HUES48 (cell line): ENCODE measurements around the gene CAPN2.

ENCODE experiments used
- H3K27ac ChIP-seq: one replicate; pipeline ENCODE4 v1.7.0; 2013; ENCODE audit warnings: low read depth, low read length, inconsistent platforms
- H3K27me3 ChIP-seq: 2 replicates; pipeline ENCODE4 v1.6.1; 2013; ENCODE audit warnings: mild to moderate bottlenecking, low read length; ENCODE audit not compliant: control insufficient read depth, insufficient read depth
- H3K36me3 ChIP-seq: 2 replicates; pipeline ENCODE4 v1.6.1; 2013; ENCODE audit warnings: low read length; ENCODE audit not compliant: control insufficient read depth, insufficient read depth
- H3K4me1 ChIP-seq: 2 replicates; pipeline ENCODE4 v1.6.1; 2013; ENCODE audit warnings: mild to moderate bottlenecking, low read length; ENCODE audit not compliant: control insufficient read depth, insufficient read depth
- H3K4me3 ChIP-seq: 2 replicates; pipeline ENCODE4 v1.5.1; 2013; ENCODE audit warnings: mild to moderate bottlenecking, low read depth, low read length
- H3K9ac ChIP-seq: 2 replicates; pipeline ENCODE4 v1.6.1; 2013; ENCODE audit warnings: mild to moderate bottlenecking, low read depth, low read length, moderate library complexity
- H3K9me3 ChIP-seq: 2 replicates; pipeline ENCODE4 v1.6.1; 2013; ENCODE audit warnings: low read length; ENCODE audit not compliant: control insufficient read depth, insufficient read depth

The CAPN2 gene

GRCh38 chr1:223824287-223824686 lies 111.9 kb downstream of the CAPN2 start:
- H3K36me3 ChIP-seq = peaks cover 21% of the 10 kb centered on the region
- H3K27ac ChIP-seq = no peak overlapping the region
- no peaks in the 10 kb centered on the region for H3K27me3 ChIP-seq
- H3K9ac ChIP-seq = no peak overlapping the region
- peaks cover 41% of the 10 kb centered on the region for H3K4me1 ChIP-seq
- H3K9me3 ChIP-seq = no peaks in the 10 kb centered on the region
- no peak overlapping the region for H3K4me3 ChIP-seq

- Histone ChIP-seq H3K9me3 (no peaks in the 10 kb centered on the region), H3K27ac (no peak overlapping the region), H3K4me1 (peaks cover 41% of the 10 kb centered on the region), H3K9ac (no peak overlapping the region), H3K27me3 (no peaks in the 10 kb centered on the region), H3K36me3 (peaks cover 18% of the 10 kb centered on the region), H3K4me3 (no peak overlapping the region)
Measured at GRCh38 chr1:223824712-223825111, 112.4 kb downstream of the CAPN2 start.
